ENCODE results near the gene SHMT2.
A peak's percentile ranks its signal among the peaks of the same experiment; 100 is the strongest.

SHMT2 gene

DNA sequence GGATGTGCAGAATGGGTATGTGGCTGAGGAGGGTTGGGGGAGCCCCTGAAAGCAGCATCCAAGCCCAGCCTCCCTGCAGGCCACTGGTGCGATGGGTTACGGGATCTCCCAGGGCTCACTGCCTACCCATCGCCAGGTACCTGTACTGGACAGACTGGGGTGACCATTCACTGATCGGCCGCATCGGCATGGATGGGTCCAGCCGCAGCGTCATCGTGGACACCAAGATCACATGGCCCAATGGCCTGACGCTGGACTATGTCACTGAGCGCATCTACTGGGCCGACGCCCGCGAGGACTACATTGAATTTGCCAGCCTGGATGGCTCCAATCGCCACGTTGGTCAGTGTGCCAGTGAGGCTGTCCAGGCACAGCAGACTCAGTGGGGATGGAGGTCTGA is 31.2 kb upstream of the SHMT2 start:
- FAIRE-seq, result no peak

DNA sequence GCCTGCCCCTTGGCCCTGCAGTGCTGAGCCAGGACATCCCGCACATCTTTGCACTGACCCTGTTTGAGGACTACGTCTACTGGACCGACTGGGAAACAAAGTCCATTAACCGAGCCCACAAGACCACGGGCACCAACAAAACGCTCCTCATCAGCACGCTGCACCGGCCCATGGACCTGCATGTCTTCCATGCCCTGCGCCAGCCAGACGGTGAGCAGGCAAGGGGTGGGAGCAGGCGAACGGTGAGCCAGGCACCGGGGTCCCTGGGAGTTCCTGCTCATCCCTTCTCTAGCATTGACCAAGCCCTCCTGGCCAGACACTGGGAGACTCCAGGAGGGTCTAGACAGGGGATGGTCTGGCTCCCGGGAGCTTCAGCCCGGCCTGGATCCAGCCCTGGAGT is 30.3 kb upstream of the SHMT2 start:
- no peak for FAIRE-seq

DNA sequence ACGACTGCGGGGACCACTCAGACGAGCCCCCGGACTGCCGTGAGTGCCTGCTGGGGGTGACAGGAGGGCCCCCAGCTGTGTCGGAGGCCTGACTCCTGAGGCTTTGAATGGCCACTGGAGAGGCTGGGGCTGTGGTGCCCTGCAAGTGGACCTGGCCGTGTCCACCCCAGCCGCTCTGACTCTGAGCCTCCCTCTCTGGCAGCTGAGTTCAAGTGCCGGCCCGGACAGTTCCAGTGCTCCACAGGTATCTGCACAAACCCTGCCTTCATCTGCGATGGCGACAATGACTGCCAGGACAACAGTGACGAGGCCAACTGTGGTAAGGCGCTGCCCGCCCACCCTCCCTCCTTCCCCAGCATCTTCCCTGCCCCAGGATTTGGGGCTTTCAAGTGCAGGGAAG is 29.0 kb upstream of the SHMT2 start:
- FAIRE-seq, result no peak

DNA sequence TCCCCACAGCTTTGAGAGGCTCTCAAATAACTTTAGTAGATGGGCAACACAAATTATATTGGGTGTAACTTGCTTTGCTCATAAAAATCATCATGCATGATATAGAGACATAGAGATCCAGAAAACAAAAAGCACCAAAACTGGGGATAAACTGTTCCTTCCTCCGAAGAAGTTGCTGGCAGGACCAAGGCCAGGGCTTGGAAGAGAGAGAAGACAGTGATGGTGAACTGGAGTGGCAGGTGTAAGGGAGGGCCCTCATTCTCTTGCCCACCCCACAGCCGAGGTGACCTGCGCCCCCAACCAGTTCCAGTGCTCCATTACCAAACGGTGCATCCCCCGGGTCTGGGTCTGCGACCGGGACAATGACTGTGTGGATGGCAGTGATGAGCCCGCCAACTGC is 28.3 kb upstream of the SHMT2 start:
- no peak for FAIRE-seq

DNA sequence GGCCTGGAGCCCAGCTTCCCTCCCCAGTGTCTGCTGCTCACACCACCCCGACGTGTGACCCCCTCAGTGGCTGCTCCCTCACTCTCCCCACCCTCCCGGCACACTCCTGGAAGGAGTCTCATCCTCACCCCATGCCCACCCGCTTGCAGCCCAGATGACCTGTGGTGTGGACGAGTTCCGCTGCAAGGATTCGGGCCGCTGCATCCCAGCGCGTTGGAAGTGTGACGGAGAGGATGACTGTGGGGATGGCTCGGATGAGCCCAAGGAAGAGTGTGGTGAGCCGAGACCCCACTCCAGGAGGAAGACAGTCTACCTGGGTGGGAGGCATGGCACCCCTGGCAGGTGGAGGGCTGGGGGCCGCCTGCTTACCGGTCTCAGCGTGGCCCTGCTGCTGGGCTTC is 27.9 kb upstream of the SHMT2 start:
- no peak for FAIRE-seq

DNA sequence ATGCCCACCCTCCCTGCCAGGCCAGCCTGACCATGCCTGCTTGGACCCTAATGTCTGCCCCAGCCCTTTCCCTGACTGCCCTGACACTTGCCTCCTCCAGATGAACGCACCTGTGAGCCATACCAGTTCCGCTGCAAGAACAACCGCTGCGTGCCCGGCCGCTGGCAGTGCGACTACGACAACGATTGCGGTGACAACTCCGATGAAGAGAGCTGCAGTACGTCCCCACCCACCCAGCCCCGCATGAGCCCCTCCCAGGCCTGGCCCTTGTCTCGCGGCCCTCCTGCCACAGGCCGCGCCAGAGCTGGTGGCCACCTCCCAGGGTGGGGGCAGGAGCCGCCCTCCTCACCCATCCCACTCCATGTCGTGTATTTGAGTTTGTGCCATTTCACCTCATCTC is 27.2 kb upstream of the SHMT2 start:
- no peak for FAIRE-seq

DNA sequence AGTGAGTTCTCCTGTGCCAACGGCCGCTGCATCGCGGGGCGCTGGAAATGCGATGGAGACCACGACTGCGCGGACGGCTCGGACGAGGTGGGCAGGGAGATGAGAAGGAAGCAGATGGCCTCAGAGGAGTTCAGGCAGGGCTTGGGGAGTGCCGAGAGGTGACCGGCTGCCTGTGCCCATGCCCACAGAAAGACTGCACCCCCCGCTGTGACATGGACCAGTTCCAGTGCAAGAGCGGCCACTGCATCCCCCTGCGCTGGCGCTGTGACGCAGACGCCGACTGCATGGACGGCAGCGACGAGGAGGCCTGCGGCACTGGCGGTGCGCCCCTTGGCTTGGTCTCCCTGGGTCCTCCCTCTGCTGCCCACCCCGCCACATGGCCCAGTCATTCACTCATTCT is 26.3 kb upstream of the SHMT2 start:
- no peak for FAIRE-seq

DNA sequence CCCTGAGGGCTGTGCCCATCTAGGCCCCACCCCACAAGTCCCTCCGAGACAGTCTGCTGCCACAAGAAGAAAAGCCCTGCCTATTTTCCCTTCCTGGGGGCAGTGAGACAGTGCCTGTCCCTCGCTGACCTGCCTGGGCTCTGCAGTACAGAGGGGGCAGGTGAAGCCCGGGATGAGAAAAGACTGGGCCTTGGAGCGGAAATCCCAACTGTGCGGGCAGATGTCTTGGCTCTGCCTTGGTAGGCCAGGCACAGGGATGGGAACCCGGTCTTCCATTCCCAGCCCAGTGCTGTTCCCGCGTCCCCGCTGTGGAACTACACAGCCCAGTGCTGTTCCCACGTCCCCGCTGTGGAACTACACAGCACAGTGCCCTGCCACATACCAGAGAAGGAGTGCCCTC is 25.7 kb upstream of the SHMT2 start:
- no peak for FAIRE-seq

DNA sequence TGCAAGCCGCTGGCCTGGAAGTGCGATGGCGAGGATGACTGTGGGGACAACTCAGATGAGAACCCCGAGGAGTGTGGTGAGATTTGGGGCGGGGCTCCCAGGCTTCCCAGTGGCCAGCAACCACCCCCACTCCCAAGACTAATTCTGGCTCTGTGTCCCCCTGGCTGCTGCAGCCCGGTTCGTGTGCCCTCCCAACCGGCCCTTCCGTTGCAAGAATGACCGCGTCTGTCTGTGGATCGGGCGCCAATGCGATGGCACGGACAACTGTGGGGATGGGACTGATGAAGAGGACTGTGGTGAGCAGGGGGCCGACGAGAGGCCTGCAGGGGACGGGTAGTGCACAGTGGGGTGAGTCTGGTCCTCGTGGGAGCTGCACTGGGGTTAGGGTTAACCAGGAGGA is 25.1 kb upstream of the SHMT2 start:
- FAIRE-seq, result no peak

DNA sequence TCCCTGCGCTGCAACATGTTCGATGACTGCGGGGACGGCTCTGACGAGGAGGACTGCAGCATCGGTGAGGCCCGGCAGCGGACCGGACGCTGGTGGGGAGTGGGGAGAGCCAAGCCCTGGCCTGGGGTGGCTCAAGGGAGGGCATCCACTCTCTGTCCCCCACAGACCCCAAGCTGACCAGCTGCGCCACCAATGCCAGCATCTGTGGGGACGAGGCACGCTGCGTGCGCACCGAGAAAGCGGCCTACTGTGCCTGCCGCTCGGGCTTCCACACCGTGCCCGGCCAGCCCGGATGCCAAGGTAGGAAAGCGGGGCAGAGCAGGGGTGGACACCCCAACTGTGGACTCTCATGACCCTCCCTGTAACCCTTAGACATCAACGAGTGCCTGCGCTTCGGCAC is 24.3 kb upstream of the SHMT2 start:
- no peak for FAIRE-seq

DNA sequence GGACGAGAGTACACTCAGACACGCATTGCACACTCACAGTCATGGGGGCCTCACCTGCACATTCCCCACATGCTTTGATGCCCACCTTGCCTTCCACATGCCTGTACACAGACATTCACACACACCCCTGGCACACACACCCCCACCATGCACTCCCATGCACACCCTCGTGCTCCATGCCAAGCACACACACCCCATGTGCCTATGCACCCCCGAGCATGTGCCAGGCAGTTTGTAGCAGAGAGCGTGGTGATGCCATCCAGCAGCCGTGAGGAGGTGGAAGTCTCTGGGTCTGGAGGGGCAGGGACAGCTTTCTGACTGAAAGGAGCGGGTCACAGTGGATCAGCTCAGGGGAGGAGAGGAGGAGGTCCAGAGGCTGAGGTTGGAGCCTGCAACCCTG is 23.6 kb upstream of the SHMT2 start:
- FAIRE-seq, result no peak

DNA sequence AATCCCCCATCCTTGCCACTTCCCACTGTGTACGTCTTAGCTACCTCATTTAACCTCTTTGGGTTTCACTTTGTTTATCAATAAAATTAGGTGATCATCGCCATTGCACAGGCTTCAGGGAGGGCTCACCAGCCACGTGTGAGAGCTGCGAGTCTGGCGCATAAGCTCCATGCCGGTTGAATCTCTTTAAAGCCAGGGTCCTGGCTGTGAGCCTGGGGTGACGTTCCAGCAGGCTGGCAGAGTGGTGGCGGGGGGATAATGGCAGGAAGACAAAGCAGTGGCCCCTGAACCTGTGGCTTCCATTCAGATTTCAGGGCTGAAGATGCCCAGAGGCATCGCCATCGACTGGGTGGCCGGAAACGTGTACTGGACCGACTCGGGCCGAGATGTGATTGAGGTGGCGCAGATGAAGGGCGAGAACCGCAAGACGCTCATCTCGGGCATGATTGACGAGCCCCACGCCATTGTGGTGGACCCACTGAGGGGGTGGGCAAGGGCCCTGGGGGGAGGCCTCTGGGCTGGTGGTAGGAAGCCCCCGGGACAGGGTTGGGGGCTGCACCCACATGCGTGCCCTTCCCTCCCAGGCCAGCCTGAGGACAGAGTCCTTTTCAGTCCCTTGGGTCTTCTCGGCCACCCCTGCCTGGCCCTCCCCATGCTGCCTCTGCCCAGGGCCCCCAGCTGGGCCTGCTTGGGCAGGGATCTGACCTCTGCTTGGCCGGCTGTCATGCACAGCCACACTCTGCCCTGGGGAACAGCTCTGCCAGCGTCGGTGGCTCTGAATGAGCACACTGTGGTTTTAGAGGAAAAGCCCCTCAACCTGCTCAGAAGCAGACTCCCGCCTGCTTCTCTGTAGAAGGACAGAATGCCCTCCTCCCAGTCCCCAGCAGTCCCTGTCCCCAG is 21.5 kb upstream of the SHMT2 start:
- FAIRE-seq, result no peak

DNA sequence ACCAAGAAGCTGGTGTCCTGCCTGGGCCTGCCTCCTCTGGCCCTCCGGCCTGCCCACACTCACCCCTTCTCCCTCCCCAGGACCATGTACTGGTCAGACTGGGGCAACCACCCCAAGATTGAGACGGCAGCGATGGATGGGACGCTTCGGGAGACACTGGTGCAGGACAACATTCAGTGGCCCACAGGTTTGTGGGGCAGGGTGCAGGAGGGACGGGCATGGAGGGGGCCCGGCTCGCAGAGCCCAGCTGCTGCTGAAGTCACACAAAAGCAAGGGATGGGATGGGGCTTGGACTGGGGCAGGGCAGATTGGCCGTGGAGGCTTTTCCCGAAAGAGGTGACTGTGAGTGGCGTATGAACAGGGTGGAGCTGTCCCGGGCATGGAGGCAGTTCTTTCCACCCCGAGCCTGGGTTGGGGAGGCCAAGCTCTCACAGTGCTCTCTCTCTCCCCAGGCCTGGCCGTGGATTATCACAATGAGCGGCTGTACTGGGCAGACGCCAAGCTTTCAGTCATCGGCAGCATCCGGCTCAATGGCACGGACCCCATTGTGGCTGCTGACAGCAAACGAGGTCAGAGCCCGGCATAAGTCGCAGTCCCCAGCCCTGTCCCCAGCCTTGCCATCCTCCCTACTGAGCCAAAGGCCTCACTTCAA is 20.8 kb upstream of the SHMT2 start:
- no peak for FAIRE-seq

DNA sequence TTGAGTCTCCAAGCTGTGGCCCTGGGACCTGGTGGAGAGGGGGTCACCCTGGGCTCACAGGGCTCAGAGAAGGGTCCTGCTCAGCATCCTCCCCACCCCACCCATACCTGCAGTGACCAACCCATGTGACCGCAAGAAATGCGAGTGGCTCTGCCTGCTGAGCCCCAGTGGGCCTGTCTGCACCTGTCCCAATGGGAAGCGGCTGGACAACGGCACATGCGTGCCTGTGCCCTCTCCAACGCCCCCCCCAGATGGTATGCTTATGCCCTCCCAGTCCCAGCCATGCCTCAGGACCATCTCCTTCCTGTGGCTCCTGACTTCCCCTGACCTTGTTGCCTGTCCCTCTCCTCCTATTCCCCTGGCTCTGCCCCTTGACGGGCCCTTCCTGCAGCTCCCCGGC is 19.6 kb upstream of the SHMT2 start:
- FAIRE-seq, result no peak

DNA sequence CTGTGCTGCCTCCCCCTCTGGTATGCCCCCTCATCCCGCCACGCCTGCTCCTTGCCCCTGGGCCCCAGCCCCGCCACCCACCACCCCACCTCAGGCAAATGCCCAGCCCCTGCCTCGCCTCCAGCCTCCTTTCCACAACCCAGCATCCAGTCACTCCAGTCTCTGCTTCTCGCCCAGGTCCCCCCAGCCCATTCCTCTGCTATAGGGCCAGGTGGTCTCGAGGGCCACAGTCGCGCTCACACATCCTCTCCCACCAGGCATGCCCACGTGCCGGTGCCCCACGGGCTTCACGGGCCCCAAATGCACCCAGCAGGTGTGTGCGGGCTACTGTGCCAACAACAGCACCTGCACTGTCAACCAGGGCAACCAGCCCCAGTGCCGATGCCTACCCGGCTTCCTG is 19.1 kb upstream of the SHMT2 start:
- no peak for FAIRE-seq

DNA sequence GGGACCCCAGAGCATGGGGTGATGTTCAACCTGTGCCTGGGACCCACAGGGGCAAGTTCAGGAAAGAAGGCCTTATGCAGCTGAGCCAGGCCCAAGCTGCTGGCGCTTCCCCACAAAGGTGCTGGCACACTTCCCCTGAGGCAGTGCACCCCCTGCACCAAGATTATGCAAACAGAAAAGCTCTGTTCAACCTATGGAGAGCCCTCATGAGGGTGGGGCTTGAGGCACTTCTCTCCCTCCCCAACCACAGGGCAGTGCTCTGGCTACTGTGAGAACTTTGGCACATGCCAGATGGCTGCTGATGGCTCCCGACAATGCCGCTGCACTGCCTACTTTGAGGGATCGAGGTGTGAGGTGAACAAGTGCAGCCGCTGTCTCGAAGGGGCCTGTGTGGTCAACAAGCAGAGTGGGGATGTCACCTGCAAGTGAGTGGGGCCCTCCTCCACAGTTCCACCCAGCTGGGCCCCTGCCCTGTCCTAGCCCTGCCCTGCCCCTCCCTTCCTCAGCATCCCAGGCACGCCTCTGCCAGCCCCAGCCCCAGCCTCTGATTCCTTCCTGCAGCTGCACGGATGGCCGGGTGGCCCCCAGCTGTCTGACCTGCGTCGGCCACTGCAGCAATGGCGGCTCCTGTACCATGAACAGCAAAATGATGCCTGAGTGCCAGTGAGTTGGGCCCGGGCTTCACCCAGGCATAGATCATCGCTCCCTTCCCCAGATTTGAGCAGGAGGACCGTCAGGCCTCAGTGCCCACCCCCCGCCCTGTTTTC is 18.4 kb upstream of the SHMT2 start:
- no peak for FAIRE-seq

DNA sequence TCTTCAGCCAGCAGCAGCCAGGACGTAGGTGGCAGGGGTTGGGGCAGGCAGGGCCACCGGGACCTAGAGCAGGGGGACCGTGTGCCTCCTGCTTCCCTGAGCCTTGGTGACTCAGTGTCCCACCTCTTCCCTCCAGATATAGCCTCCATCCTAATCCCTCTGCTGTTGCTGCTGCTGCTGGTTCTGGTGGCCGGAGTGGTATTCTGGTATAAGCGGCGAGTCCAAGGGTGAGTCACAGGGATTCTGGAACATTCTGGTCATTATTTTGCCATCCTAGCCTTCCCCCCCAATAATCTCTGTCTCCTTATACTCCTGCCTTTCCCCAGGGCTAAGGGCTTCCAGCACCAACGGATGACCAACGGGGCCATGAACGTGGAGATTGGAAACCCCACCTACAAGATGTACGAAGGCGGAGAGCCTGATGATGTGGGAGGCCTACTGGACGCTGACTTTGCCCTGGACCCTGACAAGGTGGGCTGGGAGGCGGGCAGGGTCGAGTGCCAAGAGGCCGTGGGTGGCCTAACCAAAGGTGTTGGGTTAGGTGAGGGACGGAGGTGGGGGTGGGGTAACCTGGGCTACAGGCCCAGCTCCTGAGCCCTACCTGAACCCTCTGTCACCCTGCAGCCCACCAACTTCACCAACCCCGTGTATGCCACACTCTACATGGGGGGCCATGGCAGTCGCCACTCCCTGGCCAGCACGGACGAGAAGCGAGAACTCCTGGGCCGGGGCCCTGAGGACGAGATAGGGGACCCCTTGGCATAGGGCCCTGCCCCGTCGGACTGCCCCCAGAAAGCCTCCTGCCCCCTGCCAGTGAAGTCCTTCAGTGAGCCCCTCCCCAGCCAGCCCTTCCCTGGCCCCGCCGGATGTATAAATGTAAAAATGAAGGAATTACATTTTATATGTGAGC is 17.5 kb upstream of the SHMT2 start:
- FAIRE-seq, result no peak

DNA sequence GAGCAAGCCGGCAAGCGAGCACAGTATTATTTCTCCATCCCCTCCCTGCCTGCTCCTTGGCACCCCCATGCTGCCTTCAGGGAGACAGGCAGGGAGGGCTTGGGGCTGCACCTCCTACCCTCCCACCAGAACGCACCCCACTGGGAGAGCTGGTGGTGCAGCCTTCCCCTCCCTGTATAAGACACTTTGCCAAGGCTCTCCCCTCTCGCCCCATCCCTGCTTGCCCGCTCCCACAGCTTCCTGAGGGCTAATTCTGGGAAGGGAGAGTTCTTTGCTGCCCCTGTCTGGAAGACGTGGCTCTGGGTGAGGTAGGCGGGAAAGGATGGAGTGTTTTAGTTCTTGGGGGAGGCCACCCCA is 16.8 kb upstream of the SHMT2 start:
- FAIRE-seq, result no peak

DNA sequence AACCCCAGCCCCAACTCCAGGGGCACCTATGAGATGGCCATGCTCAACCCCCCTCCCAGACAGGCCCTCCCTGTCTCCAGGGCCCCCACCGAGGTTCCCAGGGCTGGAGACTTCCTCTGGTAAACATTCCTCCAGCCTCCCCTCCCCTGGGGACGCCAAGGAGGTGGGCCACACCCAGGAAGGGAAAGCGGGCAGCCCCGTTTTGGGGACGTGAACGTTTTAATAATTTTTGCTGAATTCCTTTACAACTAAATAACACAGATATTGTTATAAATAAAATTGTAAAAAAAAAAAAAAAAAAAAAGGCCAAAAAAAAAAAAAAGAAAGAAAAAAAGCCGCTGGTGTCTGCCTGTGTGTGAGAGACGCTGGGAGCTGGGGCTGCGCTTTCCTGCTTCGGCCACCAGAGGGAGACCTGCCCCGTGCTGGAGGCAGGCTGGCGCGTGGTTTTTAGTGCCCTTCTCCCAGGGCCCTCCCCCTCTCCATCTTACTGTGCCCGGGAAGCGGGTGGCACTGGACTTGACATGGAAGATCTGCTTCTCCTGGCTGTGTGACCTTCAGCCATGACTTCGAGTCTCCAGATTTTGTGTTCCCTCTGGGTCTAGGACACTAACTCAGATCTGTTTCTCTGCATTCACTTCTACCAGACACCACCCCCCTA is 16.3 kb upstream of the SHMT2 start:
- FAIRE-seq, result peak; percentile 92

DNA sequence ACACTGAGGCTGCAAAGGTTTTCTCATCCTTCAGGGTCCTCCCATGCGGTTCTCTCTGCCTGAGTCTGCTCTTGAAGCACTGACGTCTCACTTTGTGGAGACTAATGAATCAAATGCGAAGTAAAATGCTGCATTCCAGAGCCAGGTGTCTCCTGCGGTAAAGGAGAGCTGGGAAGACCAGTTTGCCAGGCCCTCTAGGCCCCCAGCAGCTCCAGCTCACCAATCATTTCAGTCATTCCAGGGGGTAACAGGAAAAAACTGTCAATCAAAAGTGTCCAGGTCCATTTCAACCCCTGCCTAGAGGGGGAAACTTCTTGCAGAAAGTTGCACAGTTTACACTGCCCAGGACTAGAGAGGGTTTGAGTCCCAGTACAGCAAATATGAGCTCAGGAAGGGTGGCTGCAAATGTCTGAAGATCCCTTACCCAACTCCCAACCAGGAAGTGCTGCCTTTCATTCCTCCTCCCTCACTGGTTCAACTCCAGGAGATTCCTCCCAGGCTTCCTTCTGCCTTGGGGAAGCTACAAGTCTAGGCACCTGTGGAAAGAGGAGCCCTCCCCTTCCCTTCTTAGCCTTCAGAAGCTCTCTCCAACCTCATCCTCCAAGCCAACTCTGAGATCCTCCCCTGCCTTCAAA is 15.6 kb upstream of the SHMT2 start:
- FAIRE-seq, result no peak

DNA sequence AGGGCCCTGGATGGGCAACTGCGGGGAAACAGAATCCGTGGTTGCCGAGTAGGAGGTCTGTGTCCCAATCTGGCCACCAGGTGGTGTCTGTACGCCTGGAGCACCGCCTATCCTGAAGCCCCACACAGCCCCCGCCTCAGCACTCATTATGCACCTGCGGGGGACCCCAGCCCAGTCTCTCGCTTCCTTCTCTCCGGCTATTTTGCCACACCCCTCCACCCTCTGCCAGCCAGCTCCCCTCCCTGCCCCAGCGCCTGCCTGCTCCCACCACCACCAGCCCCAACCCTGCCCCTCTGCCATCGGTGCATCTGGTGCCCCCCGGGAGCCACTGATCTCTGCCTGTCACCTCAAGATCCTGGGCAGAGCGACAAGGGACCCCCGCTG is 15.1 kb upstream of the SHMT2 start:
- no peak for FAIRE-seq

DNA sequence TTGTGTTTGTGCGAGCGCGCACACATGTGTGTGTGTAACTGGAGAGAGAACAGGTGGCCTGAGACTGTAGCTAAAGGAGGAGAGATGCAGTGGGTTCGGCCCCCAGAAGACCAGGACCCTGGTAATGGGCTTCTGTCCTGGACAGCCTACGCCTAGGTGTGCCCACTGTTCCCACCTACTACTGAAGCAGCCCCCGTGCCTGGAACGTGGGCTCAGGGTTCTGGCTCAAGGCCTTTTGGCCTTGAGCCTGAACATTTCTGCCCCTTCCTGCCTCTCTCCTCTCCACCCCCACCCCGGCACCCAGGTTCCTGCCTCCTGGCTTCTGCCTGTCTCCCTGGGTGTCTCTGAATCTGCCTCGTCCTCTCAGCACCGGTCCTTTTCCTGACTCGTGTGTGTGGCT is 14.4 kb upstream of the SHMT2 start:
- FAIRE-seq, result no peak

Data from endometrium (tissue), 2 donors.